Hematopoietic multipotent progenitor cell treated with erythropoietin and hydrocortisone succinate and interleukin-3 and kit ligand, for 15 days (in vitro differentiated cells): Measurements from ENCODE around the gene OR52B2.

Source experiments
- DNase-seq: peaks from one replicate; pipeline ENCODE4 v3.0.0-alpha.2; 2015; ENCODE audit warnings: low spot score

OR52B2 gene

GRCh38 chr11:6170226-6170625 lies at the start of gene OR52B2:
Gene OR52B2, minus strand, starts transcription at chr11:6170326. Its CDS starts 0 bp downstream, at chr11:6170326.
- no peak for DNase-seq

DNA sequence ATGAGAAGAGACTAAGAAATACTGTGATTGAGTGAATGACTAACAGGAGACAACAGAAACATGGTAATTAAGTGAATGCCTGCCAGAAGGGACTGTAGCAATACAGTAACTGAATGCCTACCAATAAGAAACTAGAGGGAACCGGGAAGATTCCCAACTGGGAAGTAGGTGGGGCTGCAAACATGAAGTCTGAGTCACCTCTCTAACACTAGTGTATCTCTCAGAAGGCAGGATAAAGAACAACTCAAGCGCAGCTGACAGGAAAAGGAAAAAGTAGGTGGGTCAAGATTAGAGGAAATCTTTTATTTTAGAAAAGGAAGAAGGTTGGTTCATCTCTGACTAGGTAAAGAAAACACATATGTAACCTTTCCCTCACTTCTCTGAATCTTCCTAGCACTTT lies 49.2 kb upstream of the OR52B2 start:
- DNase-seq: no peak

- no peak for DNase-seq
Measured at GRCh38 chr11:6217722-6218121, 47.6 kb upstream of the OR52B2 start.

DNA sequence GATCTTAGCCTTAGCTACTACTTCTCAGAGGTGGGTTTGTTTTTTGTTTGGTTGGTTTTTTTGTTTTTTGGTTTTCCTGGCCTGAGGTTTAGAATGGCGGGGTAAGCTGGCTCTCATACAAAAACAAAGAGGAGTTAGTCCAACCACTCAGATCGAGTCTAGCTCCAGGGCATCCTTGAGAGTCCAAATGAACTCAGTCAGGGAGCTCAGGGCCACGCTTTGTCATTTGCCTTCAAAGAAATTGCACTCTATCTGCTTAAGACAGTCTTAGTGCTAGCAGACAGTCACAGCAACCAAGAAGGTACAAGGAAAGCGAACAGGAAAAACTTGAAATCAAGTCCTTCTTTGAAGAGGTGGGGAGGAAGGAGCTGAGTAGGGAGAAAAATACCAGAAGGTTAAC lies 46.4 kb upstream of the OR52B2 start:
- no peak for DNase-seq

DNA sequence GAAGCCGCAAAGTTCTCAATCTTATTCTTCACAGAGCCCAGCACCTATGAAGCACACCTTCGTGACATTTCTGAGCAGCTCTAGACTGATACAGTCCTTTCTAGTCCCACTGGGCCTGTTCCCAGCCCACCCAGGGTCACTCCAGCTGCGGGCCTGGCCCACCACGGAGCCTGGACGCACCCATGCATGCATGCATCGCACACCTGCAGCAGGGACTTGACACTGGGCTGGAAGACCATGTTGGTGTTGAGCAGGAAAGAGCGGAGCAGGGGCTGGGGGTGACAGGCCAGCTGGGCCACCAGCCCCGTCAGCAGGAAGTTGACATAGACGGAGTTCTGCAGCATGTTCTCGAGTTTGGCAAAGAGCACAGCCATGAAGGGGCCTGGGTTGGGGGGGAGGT lies 44.4 kb upstream of the OR52B2 start:
- DNase-seq: no peak

- DNase-seq: no peak
Measured at GRCh38 chr11:6210274-6210955, 40.3 kb upstream of the OR52B2 start.

- no peak for DNase-seq
Measured at GRCh38 chr11:6209801-6210200, 39.7 kb upstream of the OR52B2 start.

DNA sequence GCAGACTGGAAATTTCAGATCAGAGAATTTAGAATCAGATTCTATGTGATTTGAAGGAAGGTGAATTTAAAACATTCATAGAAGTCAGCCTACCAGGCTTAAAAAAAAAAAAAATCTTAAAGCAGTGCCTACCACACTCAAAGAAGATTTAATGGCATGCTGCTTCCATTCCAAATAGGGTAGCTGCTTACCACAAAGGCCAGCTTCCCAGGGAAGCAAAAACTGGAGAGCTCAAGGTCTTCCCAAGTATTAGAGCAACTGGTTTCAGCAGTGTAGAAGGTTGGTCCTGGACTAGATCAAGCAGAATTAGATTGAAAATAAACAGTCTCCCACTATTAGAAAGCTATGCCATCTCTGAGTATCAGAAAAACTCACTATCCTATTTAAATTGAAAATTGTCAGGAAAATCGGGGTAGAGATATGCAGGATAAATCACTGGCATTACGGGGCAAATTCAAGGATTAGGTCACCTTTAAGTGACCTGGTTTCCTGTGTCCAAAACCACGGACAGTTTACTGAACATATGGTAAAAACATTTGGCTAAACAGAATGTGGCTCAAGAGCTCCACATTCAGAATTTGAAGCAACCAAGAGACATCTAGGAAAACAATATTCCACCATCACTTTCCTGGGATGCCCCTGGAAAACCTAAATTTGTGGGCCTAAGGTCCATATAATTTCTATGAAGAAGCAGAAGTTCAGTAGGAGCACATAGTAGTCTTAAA lies 36.5 kb upstream of the OR52B2 start:
- DNase-seq: no peak

GRCh38 chr11:6205366-6205765 lies 35.2 kb upstream of the OR52B2 start, which contains the start of gene C11orf42:
Gene C11orf42, plus strand, starts transcription at chr11:6205557. Its CDS starts 59 bp downstream, at chr11:6205616.
- DNase-seq: no peak

GRCh38 chr11:6204706-6205105 lies 34.6 kb upstream of the OR52B2 start:
- DNase-seq: no peak

DNA sequence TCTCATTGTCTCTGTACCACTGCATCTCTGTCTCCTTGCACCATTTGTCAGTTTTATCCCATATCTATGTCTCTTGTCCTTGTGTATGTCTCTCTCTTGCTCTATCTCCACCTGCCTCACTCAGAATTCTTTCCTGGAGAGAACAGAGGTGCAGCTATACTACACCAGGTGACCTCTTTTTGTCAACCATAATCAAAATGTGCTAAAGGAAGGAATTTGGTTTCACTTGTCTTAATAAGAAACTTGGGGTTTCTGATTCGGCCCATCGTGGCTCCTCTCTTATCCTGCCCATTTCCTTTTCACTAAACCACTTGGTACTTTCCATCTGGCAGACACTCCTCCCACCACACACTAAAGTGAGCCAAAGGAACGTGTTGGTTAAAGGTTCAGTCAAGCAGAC lies 33.2 kb upstream of the OR52B2 start:
- DNase-seq: no peak

DNA sequence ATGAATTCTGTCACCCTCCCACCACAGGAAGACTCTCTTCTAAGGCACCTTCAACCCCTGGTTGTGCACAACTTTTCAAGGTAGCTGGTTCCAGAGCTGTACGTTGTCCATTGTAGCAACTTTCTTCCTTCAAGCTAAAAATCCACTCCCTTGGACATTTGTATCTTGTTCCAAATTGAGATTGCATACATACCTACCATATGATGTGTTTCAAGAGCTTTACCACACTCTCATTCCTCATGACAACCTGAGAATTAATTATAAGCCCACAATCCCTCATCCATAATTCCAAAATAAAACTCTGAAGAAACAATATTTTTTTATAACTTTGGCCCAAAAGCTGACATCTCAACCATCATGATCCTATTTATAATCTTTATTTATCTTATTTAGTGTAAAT lies 31.9 kb upstream of the OR52B2 start:
- DNase-seq: no peak

DNA sequence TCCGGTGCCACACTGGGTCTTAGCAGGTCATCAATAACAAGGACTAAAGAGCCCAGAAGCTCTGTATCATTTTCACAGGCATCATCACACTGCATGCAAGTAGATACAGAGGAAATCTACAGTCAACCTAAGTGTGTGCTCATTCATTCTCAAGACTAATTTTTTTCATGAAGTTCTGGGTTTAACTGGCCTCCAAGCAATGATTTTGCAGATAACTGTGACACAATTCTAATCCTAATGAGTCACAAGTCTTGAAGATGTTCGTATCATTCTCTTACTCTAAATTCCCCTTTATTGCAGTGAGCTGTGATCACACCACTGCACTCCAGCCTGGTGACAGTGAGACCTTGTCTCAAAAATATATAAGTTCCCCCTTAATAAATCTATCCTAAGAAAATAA lies 31.4 kb upstream of the OR52B2 start:
- DNase-seq: no peak

DNA sequence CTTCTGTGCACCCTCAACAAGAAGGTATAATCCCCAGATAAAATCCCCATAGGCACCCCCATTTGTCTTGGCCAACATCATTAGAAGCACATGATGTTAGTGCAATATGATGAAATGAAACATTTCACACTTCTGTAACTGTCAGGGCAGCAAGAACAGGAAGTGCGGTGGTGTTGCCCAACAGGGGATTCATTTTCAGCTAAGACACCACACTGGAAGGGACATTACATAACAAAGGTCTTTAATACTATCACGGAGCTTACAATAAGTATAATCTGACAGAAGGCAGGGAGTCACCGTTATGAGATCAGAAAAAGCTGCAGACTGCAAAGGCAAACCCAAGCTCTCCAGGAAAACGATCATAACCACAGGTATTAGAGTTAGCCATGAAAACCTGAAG lies 30.8 kb upstream of the OR52B2 start:
- no peak for DNase-seq

DNA sequence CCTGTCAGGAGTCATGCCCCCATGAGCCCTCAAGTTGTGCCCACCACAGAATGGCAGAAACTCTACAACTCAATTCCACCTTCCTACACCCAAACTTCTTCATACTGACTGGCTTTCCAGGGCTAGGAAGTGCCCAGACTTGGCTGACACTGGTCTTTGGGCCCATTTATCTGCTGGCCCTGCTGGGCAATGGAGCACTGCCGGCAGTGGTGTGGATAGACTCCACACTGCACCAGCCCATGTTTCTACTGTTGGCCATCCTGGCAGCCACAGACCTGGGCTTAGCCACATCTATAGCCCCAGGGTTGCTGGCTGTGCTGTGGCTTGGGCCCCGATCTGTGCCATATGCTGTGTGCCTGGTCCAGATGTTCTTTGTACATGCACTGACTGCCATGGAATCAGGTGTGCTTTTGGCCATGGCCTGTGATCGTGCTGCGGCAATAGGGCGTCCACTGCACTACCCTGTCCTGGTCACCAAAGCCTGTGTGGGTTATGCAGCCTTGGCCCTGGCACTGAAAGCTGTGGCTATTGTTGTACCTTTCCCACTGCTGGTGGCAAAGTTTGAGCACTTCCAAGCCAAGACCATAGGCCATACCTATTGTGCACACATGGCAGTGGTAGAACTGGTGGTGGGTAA lies 29.2 kb upstream of the OR52B2 start, which contains the start of gene OR52W1:
Gene OR52W1 (plus strand): TSS at position 51 of the 637 bp plus-strand sequence. CDS start 0 bp downstream, at position 51.
- no peak for DNase-seq

DNA sequence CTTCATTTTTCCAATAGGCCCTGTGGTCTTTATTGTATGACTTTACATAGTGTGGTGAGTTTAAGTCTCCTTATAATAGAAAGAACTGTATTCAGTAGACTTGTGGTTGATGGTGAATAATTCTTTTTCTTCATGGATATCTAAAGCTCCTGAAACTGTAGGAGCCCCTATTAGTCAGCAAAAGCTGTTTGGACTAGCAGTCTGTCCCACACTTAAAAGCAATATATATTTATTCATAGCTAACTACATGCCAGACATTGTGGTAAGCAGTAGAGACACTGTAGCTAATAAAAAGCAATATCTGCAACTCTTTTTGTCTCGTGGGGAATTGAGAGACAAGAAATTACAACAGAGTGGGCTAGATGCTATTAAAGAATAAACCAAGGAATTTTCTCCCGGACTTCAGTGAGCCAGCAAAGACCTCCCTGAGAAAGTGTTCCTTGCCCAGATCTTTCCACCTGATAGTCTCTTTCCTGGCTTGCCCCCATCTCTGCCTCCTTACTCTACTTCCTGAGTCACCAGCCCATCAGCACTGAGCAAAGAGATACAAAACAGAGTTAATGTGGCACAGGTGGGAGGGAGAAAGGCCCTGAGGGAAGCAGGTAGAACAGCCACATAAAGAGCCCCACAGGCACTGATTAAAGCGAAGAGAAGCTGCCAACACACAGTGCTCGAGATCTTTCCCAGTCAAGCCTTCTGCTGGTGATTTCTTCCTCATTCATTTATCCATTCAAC lies 27.5 kb upstream of the OR52B2 start:
- no peak for DNase-seq

GRCh38 chr11:6196396-6196795 lies 26.3 kb upstream of the OR52B2 start:
- no peak for DNase-seq

GRCh38 chr11:6194065-6194581 lies 24.0 kb upstream of the OR52B2 start:
- no peak for DNase-seq

DNA sequence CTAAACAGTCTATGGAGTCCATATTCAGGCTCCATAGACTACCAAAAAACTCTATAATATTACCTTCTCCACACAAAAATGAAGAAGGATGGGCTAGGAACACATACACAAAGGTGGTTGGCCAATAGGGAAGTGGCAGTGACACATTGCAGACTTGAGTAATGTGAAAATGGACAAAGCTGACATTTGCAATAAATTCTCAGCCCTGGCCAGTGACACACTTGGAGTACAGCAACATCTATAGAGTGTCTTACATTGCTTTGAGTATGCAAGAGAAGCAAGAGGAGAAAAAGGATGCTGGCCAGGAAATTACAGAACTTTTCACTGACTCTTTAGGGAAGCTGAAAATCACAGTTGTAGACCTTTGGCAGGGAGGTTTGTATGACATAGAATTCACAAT lies 21.6 kb upstream of the OR52B2 start:
- no peak for DNase-seq

- DNase-seq: no peak
Measured at GRCh38 chr11:6175440-6175839, 5.3 kb upstream of the OR52B2 start.

- no peak for DNase-seq
Measured at GRCh38 chr11:6156628-6157359, 13.3 kb downstream of the OR52B2 start.
